IMR-90 (cell line): ENCODE measurements around the gene PDS5B. TPM values are rescaled to one million over a fixed set of nuclear protein-coding genes. Genes with fewer than 3 reads are reported as not detected.

Experiments
- ATAC-seq: fragments of 200-7000 bp; cut with Tn5 transposase; 2 replicates; pipeline ENCODE4 v1.9.1; 2020; ENCODE audit warnings: low read depth, mild to moderate bottlenecking, moderate library complexity
- BruUV-seq: library from RNA; stranded (reverse); fragments of 400-500 nt; replicated peaks from 2 replicates; lab custom pipeline; 2021; lab: Mats Ljungman, UMichigan
- CTCF ChIA-PET: fragments of 300-600 bp; formaldehyde crosslinking; extraction: SDS; loops from one replicate; lab custom pipeline; 2021; ENCODE audit warnings: antibody characterized with exemption; lab: Yijun Ruan, JAX
- POLR2A ChIA-PET: fragments of 300-600 bp; sonication (Branson Sonifier 250); formaldehyde crosslinking; loops from one replicate; lab custom pipeline; 2022; ENCODE audit warnings: antibody characterized with exemption; ENCODE audit not compliant: unreplicated experiment; lab: Charles Lee
- DNase-seq: peaks from one replicate; pipeline ENCODE4 v3.0.0; 2013
- H2AFZ ChIP-seq: replicated peaks from 2 replicates; pipeline ENCODE3; 2013; ENCODE audit warnings: low read length, mild to moderate bottlenecking; ENCODE audit not compliant: poor library complexity
- H2AK5ac ChIP-seq: 2 replicates; pipeline ENCODE4 v1.6.1; 2013; ENCODE audit warnings: low read depth, low read length, inconsistent platforms
- H2AK9ac ChIP-seq: replicated peaks from 2 replicates; pipeline ENCODE3; 2013; ENCODE audit warnings: mild to moderate bottlenecking, low read depth, low read length, moderate library complexity; ENCODE audit not compliant: poor library complexity
- H2BK120ac ChIP-seq: 2 replicates; pipeline ENCODE4 v1.6.1; 2013; ENCODE audit warnings: low read depth, low read length, inconsistent platforms
- H2BK15ac ChIP-seq: 3 replicates; pipeline ENCODE4 v1.6.1; 2013; ENCODE audit warnings: low read depth, low read length, inconsistent platforms
- H2BK20ac ChIP-seq: 2 replicates; pipeline ENCODE4 v1.6.1; 2013; ENCODE audit warnings: low read depth, mild to moderate bottlenecking, inconsistent platforms, low read length, moderate library complexity
- H2BK5ac ChIP-seq: 2 replicates; pipeline ENCODE4 v1.6.1; 2013; ENCODE audit warnings: mild to moderate bottlenecking, low read depth, low read length, inconsistent platforms; ENCODE audit not compliant: poor library complexity, severe bottlenecking
- H3K14ac ChIP-seq: replicated peaks from 2 replicates; pipeline ENCODE4 v1.6.1; 2013; ENCODE audit warnings: low read depth, low read length, inconsistent platforms
- H3K18ac ChIP-seq: 2 replicates; pipeline ENCODE4 v1.6.1; 2013; ENCODE audit warnings: low read depth, low read length, control low read depth
- H3K23ac ChIP-seq: 2 replicates; pipeline ENCODE4 v1.6.1; 2013; ENCODE audit warnings: low read depth, low read length, inconsistent platforms
- H3K27ac ChIP-seq: 2 replicates; pipeline ENCODE4 v1.5.1; 2013; ENCODE audit warnings: mild to moderate bottlenecking, control low read depth, low read length; ENCODE audit not compliant: insufficient read depth
- H3K27me3 ChIP-seq: 2 replicates; pipeline ENCODE4 v1.6.1; 2013; ENCODE audit warnings: low read length; ENCODE audit not compliant: control insufficient read depth, insufficient read depth
- H3K36me3 ChIP-seq: 2 replicates; pipeline ENCODE4 v1.6.1; 2013; ENCODE audit warnings: low read length, mixed read lengths; ENCODE audit not compliant: control insufficient read depth, insufficient read depth
- H3K4ac ChIP-seq: 2 replicates; pipeline ENCODE4 v1.6.1; 2013; ENCODE audit warnings: low read depth, low read length, inconsistent platforms
- H3K4me1 ChIP-seq: 2 replicates; pipeline ENCODE4 v1.6.1; 2013; ENCODE audit warnings: low read length, mixed read lengths; ENCODE audit not compliant: control insufficient read depth, insufficient read depth
- H3K4me2 ChIP-seq: 2 replicates; pipeline ENCODE4 v1.6.1; 2013; ENCODE audit warnings: low read depth, mild to moderate bottlenecking, control low read depth, low read length, moderate library complexity
- H3K4me3 ChIP-seq: 2 replicates; pipeline ENCODE4 v1.5.1; 2013; ENCODE audit warnings: low read depth, mild to moderate bottlenecking, control low read depth, low read length, moderate library complexity; ENCODE audit not compliant: insufficient read depth
- H3K56ac ChIP-seq: 2 replicates; pipeline ENCODE4 v1.6.1; 2013; ENCODE audit warnings: low read length, inconsistent platforms; ENCODE audit not compliant: insufficient read depth; ENCODE audit errors: extremely low read depth
- H3K79me1 ChIP-seq, 2 experiments: 2 replicates each; pipeline ENCODE4 v1.6.1; 2013; ENCODE audit warnings: low read length in 2 of 2, inconsistent platforms in 1 of 2, low read depth in 1 of 2
- H3K9ac ChIP-seq: 2 replicates; pipeline ENCODE4 v1.6.1; 2013; ENCODE audit warnings: low read depth, low read length, control low read depth
- H3K9me1 ChIP-seq: 2 replicates; pipeline ENCODE4 v1.6.1; 2013; ENCODE audit warnings: low read length, inconsistent platforms; ENCODE audit not compliant: insufficient read depth
- H3K9me3 ChIP-seq: 2 replicates; pipeline ENCODE4 v1.6.1; 2013; ENCODE audit warnings: low read length; ENCODE audit not compliant: control insufficient read depth, insufficient read depth
- H4K20me1 ChIP-seq: 2 replicates; pipeline ENCODE4 v1.6.1; 2013; ENCODE audit warnings: low read length, inconsistent platforms; ENCODE audit not compliant: insufficient read depth
- H4K5ac ChIP-seq: 2 replicates; pipeline ENCODE4 v1.6.1; 2013; ENCODE audit warnings: mild to moderate bottlenecking, low read depth, low read length, control low read depth
- H4K8ac ChIP-seq, 2 experiments: 2 replicates each; pipeline ENCODE4 v1.6.1; 2013; ENCODE audit warnings: low read depth in 2 of 2, low read length in 2 of 2, control low read depth in 1 of 2, inconsistent platforms in 1 of 2
- H4K91ac ChIP-seq: 2 replicates; pipeline ENCODE4 v1.6.1; 2013; ENCODE audit warnings: low read depth, low read length, inconsistent platforms; ENCODE audit not compliant: insufficient read depth
- MAFK ChIP-seq: IDR thresholded peaks from 2 replicates; pipeline ENCODE4 v1.6.1; 2012; ENCODE audit warnings: low read depth, low read length, improper control_type of control experiment
- RAD21 ChIP-seq: IDR thresholded peaks from 2 replicates; pipeline ENCODE4 v1.6.1; 2012; ENCODE audit warnings: low read length, improper control_type of control experiment
- SMC3 ChIP-seq: fragments of 150-350 bp; IDR thresholded peaks from 2 replicates; pipeline ENCODE4 v1.6.1; 2016; ENCODE audit warnings: low read depth, mild to moderate bottlenecking, antibody characterized with exemption, low read length, moderate library complexity
- WGBS, 2 experiments: methylation state at CpG; one replicate each; pipeline versions ENCODE4 v1.1.5 to v1.1.7; 2013; ENCODE audit warnings: missing lambda C conversion rate in 2 of 2; ENCODE audit not compliant: insufficient read length in 1 of 2; ENCODE audit errors: extremely low coverage in 2 of 2; 5-methylcytosine and 5-hydroxymethylcytosine counted together
- dilution Hi-C: fragments of 300-500 bp; cut with HindIII; formaldehyde crosslinking; loops from one replicate; pipeline ENCODE4 v1.14.3; 2018; ENCODE audit warnings: low sequenced_read_pairs; ENCODE audit not compliant: unreplicated experiment
- in situ Hi-C: fragments of 300-500 bp; cut with MboI; formaldehyde crosslinking; loops from 3 replicates; pipeline ENCODE4 v1.14.3; 2019; ENCODE audit warnings: low sequenced_read_pairs, inconsistent platforms, mixed read lengths
- intact Hi-C: fragments of 100-400 bp; cut with micrococcal nuclease; formaldehyde crosslinking; loops from 2 replicates; pipeline ENCODE4 v1.10.0; 2022
- polyA plus RNA-seq, 3 experiments: library from polyadenylated mRNA; depleted of rRNA; stranded (reverse); fragments of >200 nt; gene quantifications; 2 replicates each; pipeline ENCODE4 v1.2.3, GENCODE V29; 2012; ENCODE audit warnings: low replicate concordance in 1 of 3
- total RNA-seq: library from RNA; depleted of rRNA; stranded (reverse); fragments of >200 nt; gene quantifications from 2 replicates; pipeline ENCODE4 v1.2.3, GENCODE V29; 2012
- TF ChIP-seq, protein P1 (sequence below): conservative IDR thresholded peaks from 2 replicates; pipeline ENCODE4 v1.5.1; 2012; ENCODE audit warnings: mild to moderate bottlenecking, low read depth, low read length, improper control_type of control experiment

The PDS5B gene
- total and polyA plus RNA-seq, 2 of the 4 experiments (the other 2 are of a cell fraction), result 6.2 to 20.1 TPM

- Histone ChIP-seq H4K8ac (no peak overlapping the region), H3K18ac (no peak overlapping the region), H3K27me3 (no peaks in the 10 kb centered on the region), H3K14ac (no peak overlapping the region), H3K23ac (no peak overlapping the region), H3K9me3 (no peaks in the 10 kb centered on the region), H2AFZ (no peak overlapping the region), H2BK120ac (no peak overlapping the region), H2AK5ac (no peak overlapping the region), H3K27ac (no peak overlapping the region), H2BK5ac (no peak overlapping the region), H3K36me3 (peaks cover 7% of the 10 kb centered on the region), H3K4me3 (no peak overlapping the region), H3K4me1 (no peaks in the 10 kb centered on the region), H4K5ac (no peak overlapping the region), H3K9me1 (no peaks in the 10 kb centered on the region), H3K79me1 (peaks cover 5 to 6% of the 10 kb centered on the region in 2 experiments; a peak in 3 of 4 replicates), H3K4ac (no peak overlapping the region), H2BK15ac (no peak overlapping the region), H4K20me1 (no peaks in the 10 kb centered on the region), H2BK20ac (no peak overlapping the region), H3K9ac (no peak overlapping the region), H4K91ac (no peak overlapping the region), H3K56ac (no peak overlapping the region), H3K4me2 (no peak overlapping the region), H2AK9ac (no peak overlapping the region)
- DNase-seq (peak; percentile 67), ATAC-seq (peak; percentile 64; the same call in 1 of the 2 replicates)
- ChIA-PET POLR2A (interaction anchor here (0.6 kb wide), 1 partner anchor 30 kb away, joined by 5 read pairs; no protein-coding TSS in a partner anchor), CTCF (interaction anchor here (0.6 to 1.8 kb wide), 28 partner anchors 9 to 1063 kb away, joined by 3 to 10 read pairs (median 4); no protein-coding TSS in a partner anchor)
- intact Hi-C loops (no loop called here), in situ Hi-C loops (no loop called here), dilution Hi-C loops (no loop called here)
- no CpG with 5 or more reads among the region's 3 CpGs for WGBS, 2 experiments
- TF ChIP-seq SMC3 (peak; percentile 56), MAFK (no peak), RAD21 (peak; percentile 54)
- TF ChIP-seq, protein P1, sequence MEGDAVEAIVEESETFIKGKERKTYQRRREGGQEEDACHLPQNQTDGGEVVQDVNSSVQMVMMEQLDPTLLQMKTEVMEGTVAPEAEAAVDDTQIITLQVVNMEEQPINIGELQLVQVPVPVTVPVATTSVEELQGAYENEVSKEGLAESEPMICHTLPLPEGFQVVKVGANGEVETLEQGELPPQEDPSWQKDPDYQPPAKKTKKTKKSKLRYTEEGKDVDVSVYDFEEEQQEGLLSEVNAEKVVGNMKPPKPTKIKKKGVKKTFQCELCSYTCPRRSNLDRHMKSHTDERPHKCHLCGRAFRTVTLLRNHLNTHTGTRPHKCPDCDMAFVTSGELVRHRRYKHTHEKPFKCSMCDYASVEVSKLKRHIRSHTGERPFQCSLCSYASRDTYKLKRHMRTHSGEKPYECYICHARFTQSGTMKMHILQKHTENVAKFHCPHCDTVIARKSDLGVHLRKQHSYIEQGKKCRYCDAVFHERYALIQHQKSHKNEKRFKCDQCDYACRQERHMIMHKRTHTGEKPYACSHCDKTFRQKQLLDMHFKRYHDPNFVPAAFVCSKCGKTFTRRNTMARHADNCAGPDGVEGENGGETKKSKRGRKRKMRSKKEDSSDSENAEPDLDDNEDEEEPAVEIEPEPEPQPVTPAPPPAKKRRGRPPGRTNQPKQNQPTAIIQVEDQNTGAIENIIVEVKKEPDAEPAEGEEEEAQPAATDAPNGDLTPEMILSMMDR, result peak; percentile 67
- no TSS peak for BruUV-seq
Observed at GRCh38 chr13:32669030-32669646, 82.9 kb downstream of the PDS5B start.
